K562 (cell line): ENCODE measurements around the gene C19orf44. TPM values are rescaled to one million over a fixed set of nuclear protein-coding genes. Genes with fewer than 3 reads are reported as not detected.

ENCODE experiments used
- ARID3A ChIP-seq: IDR thresholded peaks from 2 replicates; pipeline ENCODE4 v1.6.1; 2012; ENCODE audit warnings: low read depth, low read length, improper control_type of control experiment, borderline replicate concordance
- CBX5 ChIP-seq: IDR thresholded peaks from 2 replicates; pipeline ENCODE4 v1.6.1; 2014; ENCODE audit warnings: low read depth, borderline replicate concordance
- MNT ChIP-seq, 2 experiments: fragments of 450-650 bp; conservative IDR thresholded peaks; 2 replicates each; pipeline ENCODE4 v1.6.1; 2017; ENCODE audit warnings: mild to moderate bottlenecking in 2 of 2, moderate library complexity in 2 of 2
- MTA1 ChIP-seq: fragments of 450-650 bp; IDR thresholded peaks from 2 replicates; pipeline ENCODE4 v1.6.1; 2017; ENCODE audit warnings: borderline replicate concordance
- ZNF134 ChIP-seq: fragments of 250-450 bp; sonication (Bioruptor Pico); conservative IDR thresholded peaks from 2 replicates; pipeline ENCODE4 v1.4.0; 2020
- ZSCAN32 ChIP-seq: fragments of 450-650 bp; formaldehyde crosslinking; IDR thresholded peaks from 2 replicates; pipeline ENCODE4 v1.4.0; 2020; ENCODE audit warnings: mild to moderate bottlenecking, moderate library complexity
- polyA plus RNA-seq, 8 experiments: library from polyadenylated mRNA; depleted of rRNA in 4 of 8; stranded (reverse) in 5 of 8; unstranded in 3 of 8; fragments of >200 nt; fragmentation: Nextera tagmentation in 2 of 8; fragmentation: Illumina TruSeq in 1 of 8; extraction: Ambion mirVana in 2 of 8; extraction: Trizol in 1 of 8; gene quantifications; 2 replicates each; pipeline versions ENCODE4 v1.2.1 to v1.2.3, GENCODE V29; 2011 to 2014; ENCODE audit warnings: inconsistent platforms in 1 of 8, missing spikeins in 1 of 8
- total RNA-seq, 7 experiments: library from RNA; depleted of rRNA in 6 of 7; stranded (reverse); fragments of >200 nt in 6 of 7; fragmentation: Illumina TruSeq in 2 of 7; extraction: Trizol in 2 of 7; gene quantifications; 2 replicates each; pipeline versions ENCODE4 v1.2.1 to v1.2.3, GENCODE V29; 2011 to 2021; ENCODE audit warnings: low replicate concordance in 1 of 7
- TF ChIP-seq, protein P1 (sequence below), 2 experiments: fragments of 150-350 bp in 1 of 2; IDR thresholded peaks; 2 replicates each; pipeline ENCODE4 v1.6.1; 2012 to 2016; ENCODE audit warnings: low read depth in 2 of 2, low read length in 2 of 2, mild to moderate bottlenecking in 1 of 2, moderate library complexity in 1 of 2
- TF ChIP-seq, protein P2 (sequence below), 2 experiments: fragments of 450-650 bp; formaldehyde crosslinking in 1 of 2; IDR thresholded peaks; 2 replicates each; pipeline versions ENCODE4 v1.4.0 to v1.6.1; 2014 to 2020; ENCODE audit warnings: mild to moderate bottlenecking in 2 of 2, borderline replicate concordance in 1 of 2, low read depth in 1 of 2
- TF ChIP-seq, protein P3 (sequence below): fragments of 250-450 bp; sonication (Bioruptor Pico); IDR thresholded peaks from 2 replicates; pipeline ENCODE4 v1.4.0; 2020; ENCODE audit warnings: mild to moderate bottlenecking

The C19orf44 gene
- total and polyA plus RNA-seq, 9 of the 15 experiments (the other 6 are each of a cell fraction or from before 2014, with no cell fraction given) = 0.41 to 7.7 (median 3.5) TPM

- TF ChIP-seq ZNF134 (CRISPR knock-in tag) (peak; percentile 33; the same call in 1 of the 2 replicates), MTA1 (no peak), ZSCAN32 (CRISPR knock-in tag) (no peak), ARID3A (no peak), MNT (conservative IDR thresholded peaks at IDR 0.05) (no peak), CBX5 (no peak)
- TF ChIP-seq, protein P1, sequence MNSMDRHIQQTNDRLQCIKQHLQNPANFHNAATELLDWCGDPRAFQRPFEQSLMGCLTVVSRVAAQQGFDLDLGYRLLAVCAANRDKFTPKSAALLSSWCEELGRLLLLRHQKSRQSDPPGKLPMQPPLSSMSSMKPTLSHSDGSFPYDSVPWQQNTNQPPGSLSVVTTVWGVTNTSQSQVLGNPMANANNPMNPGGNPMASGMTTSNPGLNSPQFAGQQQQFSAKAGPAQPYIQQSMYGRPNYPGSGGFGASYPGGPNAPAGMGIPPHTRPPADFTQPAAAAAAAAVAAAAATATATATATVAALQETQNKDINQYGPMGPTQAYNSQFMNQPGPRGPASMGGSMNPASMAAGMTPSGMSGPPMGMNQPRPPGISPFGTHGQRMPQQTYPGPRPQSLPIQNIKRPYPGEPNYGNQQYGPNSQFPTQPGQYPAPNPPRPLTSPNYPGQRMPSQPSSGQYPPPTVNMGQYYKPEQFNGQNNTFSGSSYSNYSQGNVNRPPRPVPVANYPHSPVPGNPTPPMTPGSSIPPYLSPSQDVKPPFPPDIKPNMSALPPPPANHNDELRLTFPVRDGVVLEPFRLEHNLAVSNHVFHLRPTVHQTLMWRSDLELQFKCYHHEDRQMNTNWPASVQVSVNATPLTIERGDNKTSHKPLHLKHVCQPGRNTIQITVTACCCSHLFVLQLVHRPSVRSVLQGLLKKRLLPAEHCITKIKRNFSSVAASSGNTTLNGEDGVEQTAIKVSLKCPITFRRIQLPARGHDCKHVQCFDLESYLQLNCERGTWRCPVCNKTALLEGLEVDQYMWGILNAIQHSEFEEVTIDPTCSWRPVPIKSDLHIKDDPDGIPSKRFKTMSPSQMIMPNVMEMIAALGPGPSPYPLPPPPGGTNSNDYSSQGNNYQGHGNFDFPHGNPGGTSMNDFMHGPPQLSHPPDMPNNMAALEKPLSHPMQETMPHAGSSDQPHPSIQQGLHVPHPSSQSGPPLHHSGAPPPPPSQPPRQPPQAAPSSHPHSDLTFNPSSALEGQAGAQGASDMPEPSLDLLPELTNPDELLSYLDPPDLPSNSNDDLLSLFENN (IDR thresholded peaks at IDR 0.05; ENCODE audit: low read depth in 2 of 2, low read length in 2 of 2) = no peak
- TF ChIP-seq, protein P2, sequence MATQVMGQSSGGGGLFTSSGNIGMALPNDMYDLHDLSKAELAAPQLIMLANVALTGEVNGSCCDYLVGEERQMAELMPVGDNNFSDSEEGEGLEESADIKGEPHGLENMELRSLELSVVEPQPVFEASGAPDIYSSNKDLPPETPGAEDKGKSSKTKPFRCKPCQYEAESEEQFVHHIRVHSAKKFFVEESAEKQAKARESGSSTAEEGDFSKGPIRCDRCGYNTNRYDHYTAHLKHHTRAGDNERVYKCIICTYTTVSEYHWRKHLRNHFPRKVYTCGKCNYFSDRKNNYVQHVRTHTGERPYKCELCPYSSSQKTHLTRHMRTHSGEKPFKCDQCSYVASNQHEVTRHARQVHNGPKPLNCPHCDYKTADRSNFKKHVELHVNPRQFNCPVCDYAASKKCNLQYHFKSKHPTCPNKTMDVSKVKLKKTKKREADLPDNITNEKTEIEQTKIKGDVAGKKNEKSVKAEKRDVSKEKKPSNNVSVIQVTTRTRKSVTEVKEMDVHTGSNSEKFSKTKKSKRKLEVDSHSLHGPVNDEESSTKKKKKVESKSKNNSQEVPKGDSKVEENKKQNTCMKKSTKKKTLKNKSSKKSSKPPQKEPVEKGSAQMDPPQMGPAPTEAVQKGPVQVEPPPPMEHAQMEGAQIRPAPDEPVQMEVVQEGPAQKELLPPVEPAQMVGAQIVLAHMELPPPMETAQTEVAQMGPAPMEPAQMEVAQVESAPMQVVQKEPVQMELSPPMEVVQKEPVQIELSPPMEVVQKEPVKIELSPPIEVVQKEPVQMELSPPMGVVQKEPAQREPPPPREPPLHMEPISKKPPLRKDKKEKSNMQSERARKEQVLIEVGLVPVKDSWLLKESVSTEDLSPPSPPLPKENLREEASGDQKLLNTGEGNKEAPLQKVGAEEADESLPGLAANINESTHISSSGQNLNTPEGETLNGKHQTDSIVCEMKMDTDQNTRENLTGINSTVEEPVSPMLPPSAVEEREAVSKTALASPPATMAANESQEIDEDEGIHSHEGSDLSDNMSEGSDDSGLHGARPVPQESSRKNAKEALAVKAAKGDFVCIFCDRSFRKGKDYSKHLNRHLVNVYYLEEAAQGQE (IDR thresholded peaks at IDR 0.05; ENCODE audit: borderline replicate concordance) = 0 out of 2 replicates have a peak, but pooled peaks have one; percentile 13
- TF ChIP-seq, protein P2 (CRISPR knock-in tag; IDR thresholded peaks at IDR 0.05; ENCODE audit: low read depth) = no peak
- TF ChIP-seq, protein P3, sequence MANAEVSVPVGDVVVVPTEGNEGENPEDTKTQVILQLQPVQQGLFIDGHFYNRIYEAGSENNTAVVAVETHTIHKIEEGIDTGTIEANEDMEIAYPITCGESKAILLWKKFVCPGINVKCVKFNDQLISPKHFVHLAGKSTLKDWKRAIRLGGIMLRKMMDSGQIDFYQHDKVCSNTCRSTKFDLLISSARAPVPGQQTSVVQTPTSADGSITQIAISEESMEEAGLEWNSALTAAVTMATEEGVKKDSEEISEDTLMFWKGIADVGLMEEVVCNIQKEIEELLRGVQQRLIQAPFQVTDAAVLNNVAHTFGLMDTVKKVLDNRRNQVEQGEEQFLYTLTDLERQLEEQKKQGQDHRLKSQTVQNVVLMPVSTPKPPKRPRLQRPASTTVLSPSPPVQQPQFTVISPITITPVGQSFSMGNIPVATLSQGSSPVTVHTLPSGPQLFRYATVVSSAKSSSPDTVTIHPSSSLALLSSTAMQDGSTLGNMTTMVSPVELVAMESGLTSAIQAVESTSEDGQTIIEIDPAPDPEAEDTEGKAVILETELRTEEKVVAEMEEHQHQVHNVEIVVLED (CRISPR knock-in tag) = no peak
Measured at GRCh38 chr19:16476401-16476800, 19.8 kb upstream of the C19orf44 start (continued).
